K562 treated with DMSO at 1 percent for 4 hours (cell line): Measurements from ENCODE around the gene CLDN4. TPM values are rescaled to one million over a fixed set of nuclear protein-coding genes. Genes with fewer than 3 reads are reported as not detected.

Source experiments
- total RNA-seq: library from RNA; unstranded; fragments of 300-600 nt; gene quantifications from 2 replicates; pipeline ENCODE4 v1.2.3, GENCODE V29; 2022; ENCODE audit not compliant: insufficient read depth

The CLDN4 gene
- 0.17 TPM in 1 of 2 replicates, not detected in the other for total RNA-seq

GRCh38 chr7:73830681-73831583 lies at the start of gene CLDN4:
TSS of gene CLDN4 (plus strand) at chr7:73830996. CDS start at chr7:73831202, 206 bp downstream.

GRCh38 chr7:73842067-73842976 lies 11.5 kb downstream of the CLDN4 start, which contains the start of gene METTL27:
TSS of gene METTL27 (minus strand) at chr7:73842516. CDS start at chr7:73842140, 376 bp downstream.

GRCh38 chr7:73860859-73861258 lies 30.1 kb downstream of the CLDN4 start, which contains the start of gene TMEM270:
TSS of gene TMEM270 (plus strand) at chr7:73861159. CDS start at chr7:73861195, 36 bp downstream.

Other genes with a start within 250 kb of the CLDN4 start
- gene MLXIPL, start 206.5 kb upstream of the CLDN4 start, total RNA-seq: 22.6 and 26.8 TPM in 2 replicates
- gene VPS37D, start 163.2 kb upstream of the CLDN4 start, total RNA-seq: 2.1 and 2.3 TPM in 2 replicates
- 2.4 and 3.0 TPM in 2 replicates for gene DNAJC30, start 147.5 kb upstream of the CLDN4 start, total RNA-seq
- gene BUD23, start 147.4 kb upstream of the CLDN4 start, total RNA-seq: 121 and 131 TPM in 2 replicates
- 6.7 and 11.6 TPM in 2 replicates for gene STX1A, start 111.3 kb upstream of the CLDN4 start, total RNA-seq
- gene ABHD11, start 92.2 kb upstream of the CLDN4 start, total RNA-seq: 9.8 and 11.2 TPM in 2 replicates
- gene CLDN3, start 60.7 kb upstream of the CLDN4 start, total RNA-seq: not detected in 2 replicates
- not detected in 2 replicates for gene METTL27, start 11.5 kb downstream of the CLDN4 start, total RNA-seq
- not detected in 2 replicates for gene TMEM270, start 30.2 kb downstream of the CLDN4 start, total RNA-seq
- gene ELN, start 197.2 kb downstream of the CLDN4 start, total RNA-seq: not detected in 2 replicates